K562 treated with DMSO at 1 percent for 48 hours (cell line): ENCODE data around the gene ZNF426. TPM values are rescaled to one million over a fixed set of nuclear protein-coding genes. Genes with fewer than 3 reads are reported as not detected.

Source experiments
- total RNA-seq: library from RNA; unstranded; fragments of 300-600 nt; gene quantifications from 2 replicates; pipeline ENCODE4 v1.2.3, GENCODE V29; 2022; ENCODE audit warnings: low replicate concordance; ENCODE audit errors: extremely low read depth

ZNF426 gene
- total RNA-seq: not detected in 2 replicates

GRCh38 chr19:9538183-9539058 lies at the start of gene ZNF426:
Gene ZNF426, minus strand, starts transcription at chr19:9538645. Its CDS starts 2,413 bp downstream, at chr19:9536232.

GRCh38 chr19:9584073-9584833 lies 45.8 kb upstream of the ZNF426 start, which contains the start of gene ZNF121:
Gene ZNF121, minus strand, starts transcription at chr19:9584504. Its CDS starts 16,407 bp downstream, at chr19:9568097.

DNA sequence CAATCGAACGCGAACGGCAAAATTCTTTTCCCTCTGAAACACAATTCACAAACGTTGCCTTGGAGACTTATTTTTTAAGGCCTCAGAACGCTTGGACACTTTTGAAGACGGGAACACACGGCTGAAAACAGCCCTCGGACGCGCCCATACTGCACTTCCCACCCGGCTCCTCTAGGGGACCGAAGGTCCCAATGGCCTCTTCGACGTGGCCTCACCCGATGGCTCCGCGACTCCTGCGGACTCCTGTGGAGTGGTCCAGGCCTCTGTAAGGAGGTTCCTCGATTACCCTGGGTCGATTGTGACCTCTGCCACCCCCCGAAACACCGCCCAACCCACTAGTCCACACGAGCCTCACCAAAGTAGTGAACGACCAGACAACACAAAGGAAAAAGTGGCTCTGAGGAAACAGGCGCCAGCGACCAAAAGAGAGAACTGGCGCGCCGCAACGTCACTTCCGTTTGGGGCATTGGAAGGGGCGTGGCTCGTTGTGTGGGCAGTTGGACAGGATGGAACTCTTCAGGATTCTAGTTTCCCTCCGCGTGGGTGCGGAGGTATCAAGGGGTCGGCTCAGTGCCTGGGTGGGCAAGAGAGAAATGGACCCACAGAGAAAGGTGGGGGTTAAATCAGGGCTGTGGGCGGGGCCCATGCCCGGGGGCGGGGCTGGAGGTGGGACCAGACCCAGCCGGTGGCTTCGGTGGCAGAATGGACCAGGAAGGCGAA lies 40.1 kb downstream of the ZNF426 start, which contains the start of gene ZNF560:
TSS of gene ZNF560 (minus strand) at position 434 of the 720 bp plus-strand sequence. CDS start 23,303 bp downstream, outside the sequence.

Other genes with a start within 250 kb of the ZNF426 start
- not detected in 2 replicates for gene ZNF699, start 228.8 kb downstream of the ZNF426 start, total RNA-seq
- gene ZNF559, start 214.5 kb downstream of the ZNF426 start, total RNA-seq: not detected in 2 replicates
- not detected in 2 replicates for gene ZNF177, start 175.6 kb downstream of the ZNF426 start, total RNA-seq
- not detected in 2 replicates for gene ZNF266, start 103.1 kb downstream of the ZNF426 start, total RNA-seq
- not detected in 2 replicates for gene ZNF560, start 40.0 kb downstream of the ZNF426 start, total RNA-seq
- gene ZNF121, start 45.9 kb upstream of the ZNF426 start, total RNA-seq: not detected in 2 replicates
- not detected in 2 replicates for gene ZNF561, start 82.6 kb upstream of the ZNF426 start, total RNA-seq
- not detected in 2 replicates for gene ZNF562, start 136.5 kb upstream of the ZNF426 start, total RNA-seq
- gene ZNF846, start 230.1 kb upstream of the ZNF426 start, total RNA-seq: not detected in 2 replicates